Trophoblast cell (in vitro differentiated cells and primary cell): Measurements from ENCODE around the gene GGTLC2.
"Not testable (repeated sequence)": the region's sequence is repeated elsewhere in the genome, so short reads cannot be mapped to it uniquely, and the experiment has no call there.

ENCODE experiments used
- DNase-seq, 2 donors: peaks; one replicate each; pipeline ENCODE4 v3.0.0-alpha.2; 2016
- H2AFZ ChIP-seq: 2 replicates; pipeline ENCODE4 v1.6.1; 2013; ENCODE audit warnings: low read length, moderate library complexity, mild to moderate bottlenecking; ENCODE audit not compliant: insufficient read depth, poor library complexity
- H2AK5ac ChIP-seq: 2 replicates; pipeline ENCODE4 v1.6.1; 2013; ENCODE audit warnings: mild to moderate bottlenecking, low read length
- H2BK120ac ChIP-seq: 2 replicates; pipeline ENCODE4 v1.6.1; 2013; ENCODE audit warnings: low read length, mild to moderate bottlenecking, moderate library complexity; ENCODE audit not compliant: insufficient read depth, poor library complexity
- H2BK12ac ChIP-seq: 2 replicates; pipeline ENCODE4 v1.6.1; 2013; ENCODE audit warnings: mild to moderate bottlenecking, low read length, moderate library complexity
- H2BK5ac ChIP-seq: 2 replicates; pipeline ENCODE4 v1.6.1; 2013; ENCODE audit warnings: low read length, low read depth, moderate library complexity, mild to moderate bottlenecking; ENCODE audit not compliant: poor library complexity
- H3K14ac ChIP-seq: 2 replicates; pipeline ENCODE4 v1.6.1; 2013; ENCODE audit warnings: mild to moderate bottlenecking, low read length
- H3K18ac ChIP-seq: 2 replicates; pipeline ENCODE4 v1.6.1; 2013; ENCODE audit warnings: mild to moderate bottlenecking, low read length
- H3K23ac ChIP-seq: 2 replicates; pipeline ENCODE4 v1.6.1; 2013; ENCODE audit warnings: low read length
- H3K27ac ChIP-seq: 2 replicates; pipeline ENCODE4 v1.5.1; 2013; ENCODE audit warnings: low read depth, mild to moderate bottlenecking, inconsistent platforms, low read length, moderate library complexity
- H3K27me3 ChIP-seq: 2 replicates; pipeline ENCODE4 v1.6.1; 2013; ENCODE audit warnings: inconsistent platforms, mild to moderate bottlenecking, low read length, moderate library complexity; ENCODE audit not compliant: insufficient read depth
- H3K36me3 ChIP-seq, 2 experiments: 1 replicate in 1 of 2; 2 replicates in 1 of 2; pipeline ENCODE4 v1.6.1; 2013; ENCODE audit warnings: low read length in 2 of 2, mild to moderate bottlenecking in 2 of 2, moderate library complexity in 1 of 2; ENCODE audit not compliant: insufficient read depth in 2 of 2, control insufficient read depth in 1 of 2
- H3K4ac ChIP-seq: 2 replicates; pipeline ENCODE4 v1.6.1; 2013; ENCODE audit warnings: low read depth, mild to moderate bottlenecking, low read length, moderate library complexity
- H3K4me1 ChIP-seq, 2 experiments: 1 replicate in 1 of 2; 2 replicates in 1 of 2; pipeline ENCODE4 v1.6.1; 2013; ENCODE audit warnings: low read length in 2 of 2, mild to moderate bottlenecking in 2 of 2, moderate library complexity in 1 of 2; ENCODE audit not compliant: insufficient read depth in 2 of 2, control insufficient read depth in 1 of 2
- H3K4me2 ChIP-seq: 2 replicates; pipeline ENCODE4 v1.6.1; 2013; ENCODE audit warnings: inconsistent platforms, mild to moderate bottlenecking, low read length, moderate library complexity
- H3K4me3 ChIP-seq: 2 replicates; pipeline ENCODE4 v1.5.1; 2013; ENCODE audit warnings: mild to moderate bottlenecking, low read depth, low read length, inconsistent platforms
- H3K79me1 ChIP-seq: one replicate; pipeline ENCODE4 v1.6.1; 2013; ENCODE audit warnings: low read length
- H3K79me2 ChIP-seq: 2 replicates; pipeline ENCODE4 v1.6.1; 2013; ENCODE audit warnings: low read length, mild to moderate bottlenecking; ENCODE audit not compliant: control insufficient read depth, insufficient read depth, poor library complexity
- H3K9ac ChIP-seq: 2 replicates; pipeline ENCODE4 v1.6.1; 2013; ENCODE audit warnings: mild to moderate bottlenecking, low read length
- H3K9me3 ChIP-seq: 2 replicates; pipeline ENCODE4 v1.6.1; 2013; ENCODE audit warnings: low read depth, mild to moderate bottlenecking, control low read depth, inconsistent platforms, low read length; ENCODE audit not compliant: insufficient read depth
- H4K12ac ChIP-seq: 2 replicates; pipeline ENCODE4 v1.6.1; 2013; ENCODE audit warnings: low read depth, mild to moderate bottlenecking, low read length, moderate library complexity
- H4K8ac ChIP-seq: 2 replicates; pipeline ENCODE4 v1.6.1; 2013; ENCODE audit warnings: low read depth, mild to moderate bottlenecking, low read length, moderate library complexity
- H4K91ac ChIP-seq: one replicate; pipeline ENCODE4 v1.6.1; 2013; ENCODE audit warnings: low read depth, mild to moderate bottlenecking, low read length, moderate library complexity
- WGBS: extraction: QIAGEN DNeasy Blood & Tissue Kit; methylation state at CpG from one replicate; pipeline ENCODE4 v1.1.7; 2013; ENCODE audit warnings: missing lambda C conversion rate; ENCODE audit not compliant: insufficient read length, insufficient coverage; ENCODE audit errors: extremely low coverage; 5-methylcytosine and 5-hydroxymethylcytosine counted together

The GGTLC2 gene

DNA sequence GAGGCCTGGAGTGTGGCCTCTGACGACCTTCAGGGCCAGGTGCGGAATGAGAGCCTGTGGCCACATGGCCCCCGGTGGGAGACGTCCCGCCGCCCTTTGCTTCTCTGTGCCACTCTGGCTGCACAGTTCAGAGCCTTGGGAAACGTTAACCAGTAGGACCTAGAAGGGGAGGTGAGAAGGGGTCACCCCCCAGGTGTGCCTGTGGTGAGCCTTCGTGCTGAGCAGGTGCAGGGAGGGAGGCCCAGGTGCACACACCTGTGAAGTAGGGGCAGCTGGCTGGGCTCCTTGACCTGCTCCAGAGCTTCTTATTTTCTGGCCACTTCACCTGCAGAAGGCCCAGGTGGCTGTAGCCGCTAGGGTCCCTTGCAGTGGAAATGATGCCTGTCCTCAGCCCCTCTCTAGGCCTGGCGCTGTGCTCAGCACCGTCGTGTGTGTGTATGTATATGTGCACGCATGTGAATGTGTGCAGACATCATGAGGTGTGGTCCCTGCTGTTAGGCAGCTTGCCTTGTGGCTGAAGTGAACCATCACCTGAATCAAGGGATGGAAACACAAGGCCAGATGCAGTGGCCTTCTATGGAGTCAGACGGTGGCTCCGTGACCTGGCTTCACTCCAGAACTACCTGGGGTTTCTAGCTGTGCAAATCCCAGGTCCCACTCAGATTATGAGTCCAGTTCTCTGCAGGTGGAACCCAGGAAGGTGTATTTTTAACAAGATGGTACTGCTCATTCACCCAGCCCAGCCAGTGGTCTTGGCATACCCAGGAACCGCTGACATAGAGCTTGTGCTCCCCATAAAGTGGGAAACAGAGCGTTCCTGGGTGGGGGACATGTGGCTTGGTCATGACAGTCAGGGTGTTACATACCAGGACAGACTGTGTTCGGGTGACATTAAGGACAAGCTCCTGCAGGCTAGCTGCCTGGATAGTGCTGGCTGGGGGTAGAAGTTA is 15.6 kb upstream of the GGTLC2 start:
- DNase-seq, H2BK12ac ChIP-seq, H4K91ac ChIP-seq, H2BK120ac ChIP-seq, H3K4me1 ChIP-seq, H3K36me3 ChIP-seq, H3K9me3 ChIP-seq, H4K12ac ChIP-seq, H3K79me1 ChIP-seq, H3K18ac ChIP-seq, H3K27ac ChIP-seq, H4K8ac ChIP-seq, H3K23ac ChIP-seq, H2BK5ac ChIP-seq, H3K4ac ChIP-seq, H3K27me3 ChIP-seq, H3K9ac ChIP-seq, H3K79me2 ChIP-seq, H2AFZ ChIP-seq, H2AK5ac ChIP-seq, H3K4me2 ChIP-seq, H3K4me3 ChIP-seq, H3K14ac ChIP-seq: not testable (repeated sequence)
- no CpG with 5 or more reads among the region's 18 CpGs for WGBS

DNA sequence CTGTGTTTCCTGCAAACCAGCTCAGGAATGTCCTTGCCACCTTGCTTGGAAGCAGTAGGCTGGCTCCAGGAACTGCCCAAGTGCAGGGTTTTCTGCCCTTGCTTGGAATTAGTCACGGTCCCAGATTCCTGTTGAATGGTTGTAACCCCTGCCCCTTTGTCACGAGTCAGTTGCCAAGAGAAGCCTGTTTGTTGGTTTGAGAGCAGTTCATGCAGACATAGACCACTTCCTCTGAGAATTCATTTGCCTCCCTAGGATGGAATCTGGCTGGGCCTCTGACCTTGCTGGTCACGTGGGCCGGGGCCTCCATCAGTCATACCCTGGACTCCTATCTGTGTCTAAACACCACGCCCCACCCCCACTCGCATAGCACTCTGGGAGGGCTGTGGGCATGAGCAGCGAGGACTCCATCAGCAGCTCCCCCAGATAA is 13.2 kb upstream of the GGTLC2 start:
- H2BK12ac ChIP-seq, H3K36me3 ChIP-seq, H2BK120ac ChIP-seq, H4K8ac ChIP-seq, H3K4me2 ChIP-seq, H3K9me3 ChIP-seq, H3K14ac ChIP-seq, H2AFZ ChIP-seq, H3K4me3 ChIP-seq, H3K23ac ChIP-seq, H3K27me3 ChIP-seq, H4K12ac ChIP-seq, H3K18ac ChIP-seq, H2BK5ac ChIP-seq, H3K27ac ChIP-seq, DNase-seq, H4K91ac ChIP-seq, H3K4me1 ChIP-seq, H3K79me1 ChIP-seq, H3K9ac ChIP-seq, H3K79me2 ChIP-seq, H2AK5ac ChIP-seq, H3K4ac ChIP-seq: not testable (repeated sequence)
- no CpG with 5 or more reads among the region's 7 CpGs for WGBS

GRCh38 chr22:22632226-22632625 is 12.2 kb upstream of the GGTLC2 start:
- not testable (repeated sequence) for H3K27me3 ChIP-seq, H3K4me3 ChIP-seq, H3K4me2 ChIP-seq, H2BK12ac ChIP-seq, H4K8ac ChIP-seq, DNase-seq, H3K23ac ChIP-seq, H2BK120ac ChIP-seq, H2BK5ac ChIP-seq, H3K4ac ChIP-seq, H4K12ac ChIP-seq, H3K9me3 ChIP-seq, H3K18ac ChIP-seq, H3K27ac ChIP-seq, H3K9ac ChIP-seq, H2AK5ac ChIP-seq, H3K36me3 ChIP-seq, H3K79me2 ChIP-seq, H3K4me1 ChIP-seq, H2AFZ ChIP-seq, H3K14ac ChIP-seq, H4K91ac ChIP-seq, H3K79me1 ChIP-seq
- no CpG with 5 or more reads among the region's 15 CpGs for WGBS

DNA sequence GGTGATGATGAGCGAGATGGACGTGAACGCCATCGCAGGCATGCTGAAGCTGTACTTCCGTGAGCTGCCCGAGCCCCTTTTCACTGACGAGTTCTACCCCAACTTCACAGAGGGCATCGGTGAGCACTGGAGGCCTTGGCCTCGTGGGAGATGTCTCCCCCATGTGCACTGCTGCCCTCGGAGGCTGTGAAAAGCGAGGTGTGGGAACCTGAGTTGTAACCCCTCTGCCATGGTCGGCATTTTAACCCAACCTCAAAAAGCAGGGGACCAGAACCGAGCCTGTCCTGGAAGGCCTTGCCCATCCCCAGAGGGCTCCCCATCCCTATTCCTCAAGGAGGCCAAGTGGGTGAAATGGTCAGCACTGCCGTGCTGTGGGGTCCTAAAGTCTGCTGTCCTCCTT is 10.9 kb upstream of the GGTLC2 start:
- H3K9ac ChIP-seq, H2BK5ac ChIP-seq, H3K4me3 ChIP-seq, H4K91ac ChIP-seq, DNase-seq, H3K27ac ChIP-seq, H3K4ac ChIP-seq, H2AFZ ChIP-seq, H3K4me1 ChIP-seq, H3K9me3 ChIP-seq, H3K14ac ChIP-seq, H3K18ac ChIP-seq, H2AK5ac ChIP-seq, H4K12ac ChIP-seq, H2BK12ac ChIP-seq, H3K4me2 ChIP-seq, H3K79me1 ChIP-seq, H3K36me3 ChIP-seq, H3K79me2 ChIP-seq, H2BK120ac ChIP-seq, H4K8ac ChIP-seq, H3K23ac ChIP-seq, H3K27me3 ChIP-seq: not testable (repeated sequence)
- no CpG with 5 or more reads among the region's 14 CpGs for WGBS
